ENCODE results near the gene GTPBP2.
A peak's percentile ranks its signal among the peaks of the same experiment; 100 is the strongest.
"Not testable (repeated sequence)": the region's sequence is repeated elsewhere in the genome, so short reads cannot be mapped to it uniquely, and the experiment has no call there.

GTPBP2 gene

GRCh38 chr6:43629104-43629504, at the start of gene GTPBP2:
Gene GTPBP2 (minus strand): TSS chr6:43629264. CDS start chr6:43629162, 102 bp downstream.
- DNase-seq, result peak; percentile 97

- no peak for DNase-seq
These were observed 49.3 kb upstream of the GTPBP2 start for GRCh38 chr6:43678341-43678740.

GRCh38 chr6:43677759-43678158, 48.7 kb upstream of the GTPBP2 start:
- DNase-seq, result no peak

- no peak for DNase-seq
These were observed 48.0 kb upstream of the GTPBP2 start for GRCh38 chr6:43676962-43677606.

GRCh38 chr6:43674921-43675320, 45.9 kb upstream of the GTPBP2 start:
- DNase-seq, result no peak

- no peak for DNase-seq
These were observed 45.2 kb upstream of the GTPBP2 start for GRCh38 chr6:43674291-43674690.

- DNase-seq, result no peak
These were observed 44.5 kb upstream of the GTPBP2 start for GRCh38 chr6:43673444-43674084.

- DNase-seq, result no peak
These were observed 43.0 kb upstream of the GTPBP2 start for GRCh38 chr6:43671801-43672690.

- DNase-seq, result no peak
These were observed 42.1 kb upstream of the GTPBP2 start for GRCh38 chr6:43671011-43671800.

- no peak for DNase-seq
These were observed 41.5 kb upstream of the GTPBP2 start for GRCh38 chr6:43670623-43670986.

GRCh38 chr6:43669922-43670622, 41.0 kb upstream of the GTPBP2 start:
- no peak for DNase-seq

GRCh38 chr6:43669050-43669921, 40.2 kb upstream of the GTPBP2 start:
- no peak for DNase-seq

- peak; percentile 36 for DNase-seq
These were observed 39.3 kb upstream of the GTPBP2 start for GRCh38 chr6:43668151-43669028.

- DNase-seq, result peak; percentile 77
These were observed 38.4 kb upstream of the GTPBP2 start for GRCh38 chr6:43667245-43668150.

GRCh38 chr6:43666196-43666920, 37.3 kb upstream of the GTPBP2 start:
- DNase-seq, result no peak

- DNase-seq, result no peak
These were observed 36.3 kb upstream of the GTPBP2 start for GRCh38 chr6:43665376-43665775.

- not testable (repeated sequence) for DNase-seq
These were observed 33.9 kb upstream of the GTPBP2 start for GRCh38 chr6:43662948-43663347.

GRCh38 chr6:43658161-43658560, 29.1 kb upstream of the GTPBP2 start:
- no peak for DNase-seq

Measured in CD4-positive, alpha-beta T cell treated with Interleukin-10 for 1 hour (primary cell).